ENCODE results near the gene SCN8A.

DNA sequence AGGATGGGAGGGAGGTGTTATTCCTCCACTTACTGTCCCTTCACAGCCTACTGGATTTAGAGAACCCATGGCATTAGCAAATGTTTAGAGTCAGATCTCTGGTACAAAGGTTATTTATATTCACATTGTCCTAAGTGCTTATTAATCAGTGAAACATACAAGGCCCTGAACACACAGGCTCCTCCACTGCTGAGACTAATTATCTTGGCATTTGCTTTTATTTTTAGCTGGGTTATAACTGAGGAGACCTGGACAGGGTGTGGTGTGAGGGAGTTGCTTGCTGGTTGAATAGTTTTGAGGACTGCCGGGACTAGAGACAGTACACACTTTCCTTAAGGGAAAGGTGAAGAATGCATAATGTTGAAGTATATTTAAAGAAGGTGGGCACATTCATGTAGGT lies 180.0 kb downstream of the SCN8A start:
- no peak for TF ChIP-seq RCOR1 (IDR thresholded peaks at IDR 0.05; ENCODE audit: low read depth, low read length)
- TF ChIP-seq, protein P1, sequence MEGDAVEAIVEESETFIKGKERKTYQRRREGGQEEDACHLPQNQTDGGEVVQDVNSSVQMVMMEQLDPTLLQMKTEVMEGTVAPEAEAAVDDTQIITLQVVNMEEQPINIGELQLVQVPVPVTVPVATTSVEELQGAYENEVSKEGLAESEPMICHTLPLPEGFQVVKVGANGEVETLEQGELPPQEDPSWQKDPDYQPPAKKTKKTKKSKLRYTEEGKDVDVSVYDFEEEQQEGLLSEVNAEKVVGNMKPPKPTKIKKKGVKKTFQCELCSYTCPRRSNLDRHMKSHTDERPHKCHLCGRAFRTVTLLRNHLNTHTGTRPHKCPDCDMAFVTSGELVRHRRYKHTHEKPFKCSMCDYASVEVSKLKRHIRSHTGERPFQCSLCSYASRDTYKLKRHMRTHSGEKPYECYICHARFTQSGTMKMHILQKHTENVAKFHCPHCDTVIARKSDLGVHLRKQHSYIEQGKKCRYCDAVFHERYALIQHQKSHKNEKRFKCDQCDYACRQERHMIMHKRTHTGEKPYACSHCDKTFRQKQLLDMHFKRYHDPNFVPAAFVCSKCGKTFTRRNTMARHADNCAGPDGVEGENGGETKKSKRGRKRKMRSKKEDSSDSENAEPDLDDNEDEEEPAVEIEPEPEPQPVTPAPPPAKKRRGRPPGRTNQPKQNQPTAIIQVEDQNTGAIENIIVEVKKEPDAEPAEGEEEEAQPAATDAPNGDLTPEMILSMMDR (IDR thresholded peaks at IDR 0.05) = no peak
- no peak for TF ChIP-seq SREBF2 (IDR thresholded peaks at IDR 0.05)
- TF ChIP-seq, protein P2, sequence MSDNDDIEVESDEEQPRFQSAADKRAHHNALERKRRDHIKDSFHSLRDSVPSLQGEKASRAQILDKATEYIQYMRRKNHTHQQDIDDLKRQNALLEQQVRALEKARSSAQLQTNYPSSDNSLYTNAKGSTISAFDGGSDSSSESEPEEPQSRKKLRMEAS (IDR thresholded peaks at IDR 0.05) = no peak
- TF ChIP-seq FOSB (CRISPR knock-in tag; IDR thresholded peaks at IDR 0.05) = no peak
- TF ChIP-seq MAFK (IDR thresholded peaks at IDR 0.05; ENCODE audit: partially characterized antibody) = no peak

Data from A549 (cell line).